Endothelial cell of umbilical vein (primary cell): ENCODE measurements around the gene PBXIP1. TPM values are rescaled to one million over a fixed set of nuclear protein-coding genes. Genes with fewer than 3 reads are reported as not detected.
"Not testable (repeated sequence)": the region's sequence is repeated elsewhere in the genome, so short reads cannot be mapped to it uniquely, and the experiment has no call there.

Experiments used
- BruUV-seq: library from RNA; stranded (reverse); fragments of 400-500 nt; replicated peaks from 2 replicates; lab custom pipeline; 2021; lab: Mats Ljungman, UMichigan
- CTCF ChIA-PET: fragments of 300-600, 350-600 bp; sonication (Branson Sonifier 250); formaldehyde crosslinking; loops from one replicate; lab custom pipeline; 2021; ENCODE audit warnings: antibody characterized with exemption, inconsistent platforms; lab: Charles Lee
- POLR2A ChIA-PET: fragments of 300-600, 350-600 bp; sonication (Branson Sonifier 250); formaldehyde crosslinking; loops from one replicate; lab custom pipeline; 2021; ENCODE audit warnings: antibody characterized with exemption, inconsistent platforms; lab: Charles Lee
- DNase-seq: peaks from one replicate; pipeline ENCODE4 v3.0.0-alpha.2; 2011; ENCODE audit warnings: low read depth, low spot score
- FAIRE-seq: peaks from 2 replicates; lab custom pipeline; 2011; peaks lifted over from hg19 to GRCh38; lab: Jason Lieb, UNC
- H2AFZ ChIP-seq: 2 replicates; pipeline ENCODE4 v1.6.0; 2012; ENCODE audit warnings: low read depth, low read length, control low read depth, inconsistent platforms
- H3K27ac ChIP-seq: 2 replicates; pipeline ENCODE4 v1.5.1; 2011; ENCODE audit warnings: low read depth, mild to moderate bottlenecking, control low read depth, low read length, moderate library complexity; ENCODE audit not compliant: insufficient read depth
- H3K27me3 ChIP-seq, 2 experiments: 2 replicates each; pipeline versions ENCODE4 v1.6.0 to v1.6.1; 2011; ENCODE audit warnings: low read length in 2 of 2, mixed read lengths in 1 of 2; ENCODE audit not compliant: control insufficient read depth in 2 of 2, insufficient read depth in 2 of 2
- H3K36me3 ChIP-seq, 2 experiments: 2 replicates in 1 of 2; 3 replicates in 1 of 2; pipeline ENCODE4 v1.5.1; 2011; ENCODE audit warnings: low read length in 2 of 2, mild to moderate bottlenecking in 1 of 2, moderate library complexity in 1 of 2; ENCODE audit not compliant: control insufficient read depth in 2 of 2, insufficient read depth in 2 of 2; ENCODE audit errors: extremely low read depth in 1 of 2
- H3K4me1 ChIP-seq: 3 replicates; pipeline ENCODE4 v1.5.1; 2011; ENCODE audit warnings: mild to moderate bottlenecking, low read length; ENCODE audit not compliant: control insufficient read depth, insufficient read depth; ENCODE audit errors: extremely low read depth
- H3K4me2 ChIP-seq: 2 replicates; pipeline ENCODE4 v1.6.1; 2011; ENCODE audit warnings: low read length, control low read depth, mixed read lengths; ENCODE audit not compliant: insufficient read depth
- H3K4me3 ChIP-seq, 3 experiments: fragments of 200-600 bp in 1 of 3; sonication (generic), shearing (Covaris generic) in 1 of 3; replicated peaks in 1 of 3; 2 replicates each; pipeline ENCODE4 v1.5.1; 2011 to 2016; ENCODE audit warnings: control low read depth in 3 of 3, low read length in 3 of 3, mild to moderate bottlenecking in 2 of 3, inconsistent platforms in 1 of 3, low read depth in 1 of 3, moderate library complexity in 1 of 3; ENCODE audit not compliant: insufficient read depth in 1 of 3
- H3K79me2 ChIP-seq: 2 replicates; pipeline ENCODE4 v1.6.0; 2012; ENCODE audit warnings: low read length, inconsistent platforms; ENCODE audit not compliant: control insufficient read depth, insufficient read depth
- H3K9ac ChIP-seq: replicated peaks from 2 replicates; pipeline ENCODE3; 2011; ENCODE audit warnings: low read length, control low read depth; ENCODE audit not compliant: insufficient read depth; ENCODE audit errors: extremely low read depth
- H3K9me1 ChIP-seq: replicated peaks from 3 replicates; pipeline ENCODE4 v1.6.0; 2011; ENCODE audit warnings: mild to moderate bottlenecking, low read length; ENCODE audit not compliant: control insufficient read depth, insufficient read depth; ENCODE audit errors: extremely low read depth
- H3K9me3 ChIP-seq: replicated peaks from 2 replicates; pipeline ENCODE4 v1.5.1; 2012; ENCODE audit warnings: low read length, inconsistent platforms; ENCODE audit not compliant: control insufficient read depth, insufficient read depth
- H4K20me1 ChIP-seq: replicated peaks from 2 replicates; pipeline ENCODE3; 2011; ENCODE audit warnings: mild to moderate bottlenecking, low read length; ENCODE audit not compliant: control insufficient read depth, insufficient read depth; ENCODE audit errors: extremely low read depth
- CTCF ChIP-seq, 2 donors: IDR thresholded peaks; 1 replicate in 1 of 2; 2 replicates in 1 of 2; pipeline ENCODE4 v1.5.1; 2011; ENCODE audit warnings: low read length in 2 of 2, mild to moderate bottlenecking in 2 of 2, moderate library complexity in 2 of 2, control low read depth in 1 of 2, inconsistent platforms in 1 of 2, low read depth in 1 of 2; ENCODE audit not compliant: insufficient read depth in 1 of 2; ENCODE audit errors: extremely low read depth in 1 of 2
- GATA2 ChIP-seq: IDR thresholded peaks from 2 replicates; pipeline ENCODE4 v1.7.0; 2011; ENCODE audit warnings: low read depth, mild to moderate bottlenecking, moderate library complexity, mixed read lengths, low read length; ENCODE audit not compliant: insufficient read length, insufficient read depth
- JUN ChIP-seq: IDR thresholded peaks from 2 replicates; pipeline ENCODE4 v1.6.1; 2011; ENCODE audit warnings: borderline replicate concordance, low read depth; ENCODE audit not compliant: insufficient read length, insufficient read depth
- MAX ChIP-seq: IDR thresholded peaks from 2 replicates; pipeline ENCODE4 v1.6.1; 2011; ENCODE audit not compliant: insufficient read depth, insufficient read length
- MYC ChIP-seq: IDR thresholded peaks from one replicate; pipeline ENCODE4 v1.6.1; 2011; ENCODE audit warnings: mild to moderate bottlenecking, low read depth, low read length
- dilution Hi-C: fragments of 300-500 bp; cut with MboI; formaldehyde crosslinking; loops from one replicate; pipeline ENCODE4 v1.15.0; 2019; ENCODE audit warnings: low sequenced_read_pairs; ENCODE audit not compliant: extremely low pct_ligation_motif_present
- intact Hi-C: fragments of 100-400 bp; cut with micrococcal nuclease; formaldehyde crosslinking; loops from one replicate; pipeline ENCODE4 v1.10.0; 2022
- polyA plus RNA-seq, 4 experiments: library from polyadenylated mRNA; depleted of rRNA in 3 of 4; stranded (reverse) in 3 of 4; unstranded in 1 of 4; fragments of >200 nt; gene quantifications; 2 replicates each; pipeline versions ENCODE4 v1.2.1 to v1.2.3, GENCODE V29; 2011 to 2012; ENCODE audit warnings: missing spikeins in 1 of 4
- total RNA-seq: library from RNA; stranded (reverse); gene quantifications from 2 replicates; pipeline ENCODE4 v1.2.3, GENCODE V29; 2021

The PBXIP1 gene
- total and polyA plus RNA-seq, 2 donors (not counting 3 experiments of a cell fraction or from before 2014, with no cell fraction given), result 49.4 to 54.7 TPM

- BruUV-seq, H2AFZ ChIP-seq, H3K27ac ChIP-seq, H4K20me1 ChIP-seq, FAIRE-seq, H3K4me3 ChIP-seq, H3K4me2 ChIP-seq, H3K36me3 ChIP-seq, H3K9ac ChIP-seq, H3K4me1 ChIP-seq, H3K9me1 ChIP-seq, H3K27me3 ChIP-seq, POLR2A ChIA-PET, DNase-seq, H3K9me3 ChIP-seq, dilution Hi-C loops, intact Hi-C loops, H3K79me2 ChIP-seq: not testable (repeated sequence)
- CTCF ChIA-PET, result interaction anchor here (1.3 to 1.8 kb wide), 3 partner anchors 9 to 154 kb away, joined by 4 to 5 read pairs (median 4); no protein-coding TSS in a partner anchor
Measured at GRCh38 chr1:154908129-154908528, 47.8 kb downstream of the PBXIP1 start.

GRCh38 chr1:154906621-154907081 lies 49.2 kb downstream of the PBXIP1 start:
- intact Hi-C loops, result loop anchor here (1.0 kb wide), 1 partner anchor 155 kb away; no protein-coding TSS in a partner anchor
- DNase-seq (no peak), FAIRE-seq (no peak)
- BruUV-seq, result no TSS peak
- Histone ChIP-seq H2AFZ (no peak overlapping the region), H3K9ac (no peak overlapping the region), H3K4me1 (no peaks in the 10 kb centered on the region), H3K27me3 (peaks cover 0 to 10% of the 10 kb centered on the region in 2 experiments), H3K4me3 (no peak overlapping the region), H3K27ac (no peak overlapping the region), H3K4me2 (no peak overlapping the region), H4K20me1 (no peaks in the 10 kb centered on the region), H3K9me1 (no peaks in the 10 kb centered on the region), H3K79me2 (no peaks in the 10 kb centered on the region), H3K36me3 (no peaks in the 10 kb centered on the region), H3K9me3 (no peaks in the 10 kb centered on the region)
- ChIA-PET CTCF (interaction anchor here (0.9 to 1.8 kb wide), 9 partner anchors 10 to 179 kb away, joined by 3 to 6 read pairs (median 4); no protein-coding TSS in a partner anchor), POLR2A (no interaction called here)
- TF ChIP-seq MYC (no peak), GATA2 (no peak), JUN (no peak), MAX (no peak), CTCF (IDR thresholded peaks at IDR 0.05; ENCODE audit: extremely low read depth in 1 of 2, insufficient read depth in 1 of 2, low read depth in 1 of 2, low read length in 2 of 2) (peak; percentile 17 to 42)
- dilution Hi-C loops, result no loop called here
